ENCODE data around the gene BICC1. TPM values are rescaled to one million over a fixed set of nuclear protein-coding genes. Genes with fewer than 3 reads are reported as not detected.

BICC1 gene
- total RNA-seq, 1 experiment from 2014 or later, result not detected

DNA sequence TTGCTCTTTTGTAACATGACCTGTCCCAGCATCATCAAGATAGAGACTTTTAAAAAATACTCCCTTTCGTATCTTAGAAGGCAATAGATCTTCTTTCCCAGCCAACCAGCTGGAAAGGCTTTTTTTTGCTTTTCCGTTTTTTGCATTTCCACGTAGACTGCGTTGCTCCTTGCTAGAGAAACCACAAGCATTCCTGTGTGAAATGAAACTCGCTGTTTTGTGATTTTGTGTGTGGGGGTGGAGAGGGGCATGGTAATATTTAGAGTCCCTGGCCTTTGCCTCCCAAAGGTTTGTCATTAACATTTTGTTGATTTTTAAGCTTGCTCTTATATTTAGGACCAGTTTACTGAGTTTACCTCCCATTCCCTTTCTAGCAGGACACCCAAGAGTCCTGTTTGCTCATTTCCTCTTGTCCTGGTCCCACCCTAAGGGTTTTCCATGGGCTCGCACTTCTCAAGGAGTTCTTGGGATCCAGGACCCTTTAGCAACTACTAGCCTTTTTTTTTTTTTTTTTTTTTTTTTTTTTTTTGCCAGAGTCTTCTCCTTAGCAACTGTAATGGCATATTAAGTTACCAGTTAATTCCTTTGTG lies 243.6 kb downstream of the BICC1 start (continued):
- TF ChIP-seq ELF1 (IDR thresholded peaks at IDR 0.05; ENCODE audit: borderline replicate concordance, low read depth), result no peak
- TF ChIP-seq TCF7L2 (IDR thresholded peaks at IDR 0.05; ENCODE audit: borderline replicate concordance, extremely low read depth, insufficient read depth, insufficient read length), result no peak
- TF ChIP-seq EGR1 (IDR thresholded peaks at IDR 0.05; ENCODE audit: low read depth), result no peak
- TF ChIP-seq ZNF274 (IDR thresholded peaks at IDR 0.05; ENCODE audit: low read depth, low read length), result no peak
- no peak for TF ChIP-seq SRF (IDR thresholded peaks at IDR 0.05; ENCODE audit: low read depth)
- TF ChIP-seq CEBPB (IDR thresholded peaks at IDR 0.05; ENCODE audit: low read depth), result no peak

DNA sequence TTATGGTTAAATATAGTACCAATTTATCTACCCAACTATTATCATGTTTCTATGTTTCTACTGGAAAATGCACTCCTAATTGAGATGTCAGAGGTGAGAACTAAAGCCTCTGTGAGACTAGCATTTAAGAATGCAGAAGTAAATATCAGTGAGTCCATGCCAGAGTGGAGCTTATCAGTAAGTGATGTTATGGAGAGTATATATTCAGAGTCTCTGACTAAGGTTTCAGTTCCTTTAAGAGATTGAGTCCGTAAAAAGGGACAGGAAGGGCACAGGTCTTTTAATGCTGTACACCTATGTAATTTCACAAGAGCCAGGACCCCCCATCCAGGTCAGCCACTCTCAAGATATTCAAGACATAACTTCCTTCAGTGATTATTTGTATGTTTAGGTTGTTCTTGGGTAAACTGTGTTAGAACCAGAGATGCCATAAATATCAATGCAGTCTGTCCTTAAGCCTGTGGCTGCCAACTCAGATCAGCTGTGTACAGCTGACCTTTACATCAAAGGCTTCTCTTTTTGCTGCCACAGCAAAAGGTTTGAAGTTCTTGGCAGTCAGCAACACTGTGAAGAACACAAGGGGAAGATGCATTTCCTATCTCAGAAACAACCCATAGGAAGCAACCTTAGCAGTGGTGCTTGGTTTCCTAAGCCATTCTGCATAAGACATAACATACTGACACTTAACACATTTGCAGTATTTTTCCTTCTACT lies 244.8 kb downstream of the BICC1 start:
- ATAC-seq, result no peak
- H2AFZ ChIP-seq (ENCODE audit: low read depth, low read length, poor library complexity, severe bottlenecking), result no peak overlapping the region
- peaks cover 26% of the 10 kb centered on the region for H3K27me3 ChIP-seq (ENCODE audit: insufficient read depth, low read length)
- ChIA-PET POLR2A (no interaction called here), CTCF (no interaction called here), RAD21 (ENCODE audit: low non-redundant PET in 1 of 2, low total read pairs in 2 of 2, uncharacterized antibody in 2 of 2, unreplicated experiment in 2 of 2) (no interaction called here)
- no peaks in the 10 kb centered on the region for H3K9me2 ChIP-seq (ENCODE audit: insufficient read depth)
- no peaks in the 10 kb centered on the region for H3K4me1 ChIP-seq (ENCODE audit: control insufficient read depth in 1 of 2, insufficient read depth in 2 of 2, low read length in 2 of 2)
- no peak overlapping the region for H3K27ac ChIP-seq (ENCODE audit: low read depth, low read length)
- no TSS peak for BruUV-seq (replicated peaks)
- no peaks in the 10 kb centered on the region for H3K79me2 ChIP-seq (ENCODE audit: insufficient read depth, low read length)
- no peaks in the 10 kb centered on the region for H3K9me3 ChIP-seq (ENCODE audit: control insufficient read depth in 1 of 2, insufficient read depth in 1 of 2, low read depth in 1 of 2, low read length in 2 of 2)
- TF ChIP-seq RAD21 (IDR thresholded peaks at IDR 0.05; ENCODE audit: low read depth) (no peak), JUND (IDR thresholded peaks at IDR 0.05) (no peak), FOSL1 (IDR thresholded peaks at IDR 0.05; ENCODE audit: low read depth) (no peak)
- TF ChIP-seq, protein P1, sequence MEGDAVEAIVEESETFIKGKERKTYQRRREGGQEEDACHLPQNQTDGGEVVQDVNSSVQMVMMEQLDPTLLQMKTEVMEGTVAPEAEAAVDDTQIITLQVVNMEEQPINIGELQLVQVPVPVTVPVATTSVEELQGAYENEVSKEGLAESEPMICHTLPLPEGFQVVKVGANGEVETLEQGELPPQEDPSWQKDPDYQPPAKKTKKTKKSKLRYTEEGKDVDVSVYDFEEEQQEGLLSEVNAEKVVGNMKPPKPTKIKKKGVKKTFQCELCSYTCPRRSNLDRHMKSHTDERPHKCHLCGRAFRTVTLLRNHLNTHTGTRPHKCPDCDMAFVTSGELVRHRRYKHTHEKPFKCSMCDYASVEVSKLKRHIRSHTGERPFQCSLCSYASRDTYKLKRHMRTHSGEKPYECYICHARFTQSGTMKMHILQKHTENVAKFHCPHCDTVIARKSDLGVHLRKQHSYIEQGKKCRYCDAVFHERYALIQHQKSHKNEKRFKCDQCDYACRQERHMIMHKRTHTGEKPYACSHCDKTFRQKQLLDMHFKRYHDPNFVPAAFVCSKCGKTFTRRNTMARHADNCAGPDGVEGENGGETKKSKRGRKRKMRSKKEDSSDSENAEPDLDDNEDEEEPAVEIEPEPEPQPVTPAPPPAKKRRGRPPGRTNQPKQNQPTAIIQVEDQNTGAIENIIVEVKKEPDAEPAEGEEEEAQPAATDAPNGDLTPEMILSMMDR (IDR thresholded peaks at IDR 0.05 in 2 of 3, conservative IDR thresholded peaks at IDR 0.05 in 1 of 3; ENCODE audit: borderline replicate concordance in 1 of 3, insufficient read depth in 1 of 3, low read depth in 2 of 3, low read length in 2 of 3), result no peak
- TF ChIP-seq, protein P2, sequence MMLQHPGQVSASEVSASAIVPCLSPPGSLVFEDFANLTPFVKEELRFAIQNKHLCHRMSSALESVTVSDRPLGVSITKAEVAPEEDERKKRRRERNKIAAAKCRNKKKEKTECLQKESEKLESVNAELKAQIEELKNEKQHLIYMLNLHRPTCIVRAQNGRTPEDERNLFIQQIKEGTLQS (IDR thresholded peaks at IDR 0.05), result no peak
- TF ChIP-seq, protein P3, sequence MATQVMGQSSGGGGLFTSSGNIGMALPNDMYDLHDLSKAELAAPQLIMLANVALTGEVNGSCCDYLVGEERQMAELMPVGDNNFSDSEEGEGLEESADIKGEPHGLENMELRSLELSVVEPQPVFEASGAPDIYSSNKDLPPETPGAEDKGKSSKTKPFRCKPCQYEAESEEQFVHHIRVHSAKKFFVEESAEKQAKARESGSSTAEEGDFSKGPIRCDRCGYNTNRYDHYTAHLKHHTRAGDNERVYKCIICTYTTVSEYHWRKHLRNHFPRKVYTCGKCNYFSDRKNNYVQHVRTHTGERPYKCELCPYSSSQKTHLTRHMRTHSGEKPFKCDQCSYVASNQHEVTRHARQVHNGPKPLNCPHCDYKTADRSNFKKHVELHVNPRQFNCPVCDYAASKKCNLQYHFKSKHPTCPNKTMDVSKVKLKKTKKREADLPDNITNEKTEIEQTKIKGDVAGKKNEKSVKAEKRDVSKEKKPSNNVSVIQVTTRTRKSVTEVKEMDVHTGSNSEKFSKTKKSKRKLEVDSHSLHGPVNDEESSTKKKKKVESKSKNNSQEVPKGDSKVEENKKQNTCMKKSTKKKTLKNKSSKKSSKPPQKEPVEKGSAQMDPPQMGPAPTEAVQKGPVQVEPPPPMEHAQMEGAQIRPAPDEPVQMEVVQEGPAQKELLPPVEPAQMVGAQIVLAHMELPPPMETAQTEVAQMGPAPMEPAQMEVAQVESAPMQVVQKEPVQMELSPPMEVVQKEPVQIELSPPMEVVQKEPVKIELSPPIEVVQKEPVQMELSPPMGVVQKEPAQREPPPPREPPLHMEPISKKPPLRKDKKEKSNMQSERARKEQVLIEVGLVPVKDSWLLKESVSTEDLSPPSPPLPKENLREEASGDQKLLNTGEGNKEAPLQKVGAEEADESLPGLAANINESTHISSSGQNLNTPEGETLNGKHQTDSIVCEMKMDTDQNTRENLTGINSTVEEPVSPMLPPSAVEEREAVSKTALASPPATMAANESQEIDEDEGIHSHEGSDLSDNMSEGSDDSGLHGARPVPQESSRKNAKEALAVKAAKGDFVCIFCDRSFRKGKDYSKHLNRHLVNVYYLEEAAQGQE (IDR thresholded peaks at IDR 0.05; ENCODE audit: low read depth), result no peak
- H3K4me2 ChIP-seq (ENCODE audit: low read length), result no peak overlapping the region
- no peak for DNase-seq (ENCODE audit: low read depth, low spot score)
- intact Hi-C loops (cut with micrococcal nuclease), result no loop called here
- no peaks in the 10 kb centered on the region for H4K20me1 ChIP-seq (ENCODE audit: insufficient read depth)
- no peaks in the 10 kb centered on the region for H3K36me3 ChIP-seq (ENCODE audit: control insufficient read depth in 1 of 2, insufficient read depth in 2 of 2, low read length in 2 of 2)
- no peak overlapping the region for H3K9ac ChIP-seq (ENCODE audit: low read length)
- no peak overlapping the region for H3K4me3 ChIP-seq (replicated peaks in 1 of 2; ENCODE audit: low read depth in 1 of 2, low read length in 2 of 2)
